ENCODE results near the gene SIL1. TPM values are rescaled to one million over a fixed set of nuclear protein-coding genes. Genes with fewer than 3 reads are reported as not detected.

SIL1 gene
- total and polyA plus RNA-seq, 2 of the 13 experiments (the other 11 are each of a cell fraction or from before 2014, with no cell fraction given) = 26.0 to 30.0 TPM

GRCh38 chr5:139226131-139226530 is 28.0 kb upstream of the SIL1 start:
- 71% methylated on average over 2 of the region's 2 CpGs for WGBS (ENCODE audit: low lambda C conversion rate)
- H3K79me2 ChIP-seq (ENCODE audit: insufficient read depth, low read length) = no peaks in the 10 kb centered on the region
- no peak overlapping the region for H3K4me2 ChIP-seq (ENCODE audit: low read depth, low read length)
- ChIA-PET CTCF (ENCODE audit: low intra/inter-chr PET ratio, low total read pairs) (no interaction called here), POLR2A (no interaction called here)
- no peaks in the 10 kb centered on the region for H3K9me3 ChIP-seq (ENCODE audit: low read length)
- H4K20me1 ChIP-seq (ENCODE audit: insufficient read depth, low read length) = no peaks in the 10 kb centered on the region
- no peaks in the 10 kb centered on the region; a peak in 1 of 5 replicates for H3K27me3 ChIP-seq (ENCODE audit: control insufficient read depth in 1 of 2, insufficient read depth in 2 of 2, low read length in 2 of 2)
- FAIRE-seq = no peak
- H3K27ac ChIP-seq (ENCODE audit: extremely low read length, insufficient read depth, low read length) = no peak overlapping the region
- in situ Hi-C loops (cut with HindIII; ENCODE audit: extremely low pct_ligation_motif_present, low pct_unique_long_range_greater_than_20kb) (no loop called here), intact Hi-C loops (cut with micrococcal nuclease; ENCODE audit: unreplicated experiment) (no loop called here)
- BruUV-seq (replicated peaks) = no TSS peak
- H3K36me3 ChIP-seq (replicated peaks in 1 of 2; ENCODE audit: control insufficient read depth in 1 of 2, insufficient read depth in 2 of 2, low read length in 2 of 2) = no peaks in the 10 kb centered on the region
- no peak for ATAC-seq
- peaks cover 34% of the 10 kb centered on the region for H3K4me1 ChIP-seq (ENCODE audit: insufficient read depth, low read length)
- no peak for TF ChIP-seq ZNF143 (CRISPR knock-in tag; IDR thresholded peaks at IDR 0.05)
- no peak for TF ChIP-seq ZNF800 (CRISPR knock-in tag; IDR thresholded peaks at IDR 0.05)
- TF ChIP-seq ZNF251 (CRISPR knock-in tag; IDR thresholded peaks at IDR 0.05) = no peak
- no peak for TF ChIP-seq ZNF788 (CRISPR knock-in tag; IDR thresholded peaks at IDR 0.05; ENCODE audit: borderline replicate concordance)
- no peak for TF ChIP-seq REPIN1 (CRISPR knock-in tag; IDR thresholded peaks at IDR 0.05; ENCODE audit: borderline replicate concordance, low read depth)
- no peak for TF ChIP-seq NCOA2 (CRISPR knock-in tag; IDR thresholded peaks at IDR 0.05)
- TF ChIP-seq ZBTB37 (CRISPR knock-in tag; IDR thresholded peaks at IDR 0.05) = no peak
- TF ChIP-seq NBN (conservative IDR thresholded peaks at IDR 0.05) = no peak
- TF ChIP-seq CBX2 (IDR thresholded peaks at IDR 0.05; ENCODE audit: low read depth, low read length) = no peak
- no peak for TF ChIP-seq CBX2 (CRISPR knock-in tag; IDR thresholded peaks at IDR 0.05; ENCODE audit: low read depth)
- no peak for TF ChIP-seq ZNF605 (CRISPR knock-in tag; IDR thresholded peaks at IDR 0.05)
- TF ChIP-seq HOXD1 (CRISPR knock-in tag; IDR thresholded peaks at IDR 0.05) = no peak
- no peak for TF ChIP-seq NPAS2 (CRISPR knock-in tag; IDR thresholded peaks at IDR 0.05; ENCODE audit: borderline replicate concordance)
- no peak for TF ChIP-seq GLMP (CRISPR knock-in tag; IDR thresholded peaks at IDR 0.05; ENCODE audit: borderline replicate concordance)
- no peak for TF ChIP-seq HNF4G (IDR thresholded peaks at IDR 0.05; ENCODE audit: borderline replicate concordance, low read depth, low read length)
- no peak for TF ChIP-seq HNF4G (CRISPR knock-in tag; IDR thresholded peaks at IDR 0.05; ENCODE audit: borderline replicate concordance, low read depth)
- no peak for TF ChIP-seq SCMH1 (CRISPR knock-in tag; IDR thresholded peaks at IDR 0.05; ENCODE audit: borderline replicate concordance)
- no peak overlapping the region for H3K4me3 ChIP-seq (replicated peaks in 1 of 3; ENCODE audit: insufficient read depth in 1 of 3, low read depth in 2 of 3, low read length in 3 of 3)
- H2AFZ ChIP-seq (ENCODE audit: low read length) = no peak overlapping the region
- H3K9ac ChIP-seq (ENCODE audit: insufficient read depth, low read depth, low read length) = no peak overlapping the region
- no peak for DNase-seq (ENCODE audit: low spot score)
